Stimulated activated CD8-positive, alpha-beta memory T cell treated with anti-CD3 and anti-CD28 coated beads, Interleukin-4, amount 100 ng/mL, for 4 hours (primary cell): ENCODE results near the gene NCAN.

ENCODE experiments used
- DNase-seq, 2 donors: peaks; one replicate each; pipeline ENCODE4 v3.0.0-alpha.2; 2020; ENCODE audit warnings: low read depth in 2 of 2, low spot score in 1 of 2

NCAN gene

DNA sequence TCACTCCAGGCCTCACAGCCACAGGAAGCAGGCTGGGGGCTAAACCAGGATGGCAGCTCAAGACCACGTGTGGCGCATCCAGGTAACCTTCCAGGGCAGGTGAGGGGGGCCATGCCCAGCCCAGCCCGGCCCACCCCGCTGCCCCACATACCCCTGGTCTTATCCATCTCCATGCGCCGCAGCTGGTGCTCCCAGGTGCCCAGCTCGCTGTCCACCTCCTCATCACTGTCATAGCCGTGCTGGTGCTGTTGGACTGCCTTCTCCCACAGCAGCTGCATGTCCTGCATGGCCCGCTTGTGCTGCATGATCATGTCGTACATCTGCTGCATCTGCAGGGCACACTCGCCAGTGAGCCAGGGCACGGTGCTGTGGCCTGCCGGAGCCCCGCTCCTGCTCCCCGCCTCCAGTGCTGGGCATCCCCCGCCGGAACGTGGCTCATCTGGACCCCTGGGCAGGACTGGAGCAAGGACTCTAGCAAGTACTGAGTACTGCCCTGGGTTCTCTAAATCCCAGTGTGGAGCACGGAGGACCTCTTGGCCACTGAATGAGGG lies 67.4 kb downstream of the NCAN start:
- DNase-seq: no peak

DNA sequence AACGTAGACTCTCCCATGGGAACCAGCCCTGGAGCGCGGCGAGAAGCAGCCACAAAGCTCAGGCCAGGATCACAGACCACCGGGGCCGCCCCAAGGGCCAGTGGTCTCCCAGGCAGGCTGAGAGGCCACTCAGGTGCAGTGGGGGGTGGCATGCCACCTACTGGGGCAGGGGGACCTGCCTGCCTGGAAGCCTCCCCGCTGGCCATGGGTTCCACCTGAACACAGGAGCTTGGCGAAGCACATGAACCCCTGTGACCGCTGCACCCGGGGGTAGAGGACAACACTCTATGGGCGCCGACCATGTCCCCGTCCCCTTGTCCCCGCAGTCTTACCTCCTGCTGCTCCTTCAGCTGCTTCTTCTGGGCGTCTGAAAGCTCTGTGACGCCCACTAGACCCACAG lies 68.1 kb downstream of the NCAN start:
- DNase-seq: no peak

DNA sequence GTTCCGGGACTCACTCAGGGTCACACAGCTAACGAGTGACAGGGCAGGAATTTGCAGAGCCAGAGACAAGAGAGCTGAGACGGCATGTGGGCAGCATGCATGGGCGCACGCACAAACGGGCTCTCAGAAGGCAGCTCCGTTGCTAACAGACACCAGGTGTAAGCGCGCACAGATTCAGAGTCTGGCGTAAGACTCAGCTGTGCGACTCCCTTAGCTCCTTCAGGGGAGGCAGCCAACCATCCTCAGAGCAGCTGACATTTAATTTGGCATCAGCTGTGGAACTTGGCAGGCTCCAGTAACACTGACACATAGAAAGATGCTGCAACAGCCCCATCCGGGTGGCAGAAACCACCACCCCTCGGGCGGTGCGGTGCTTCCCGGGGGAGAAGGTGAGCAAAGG lies 68.8 kb downstream of the NCAN start:
- DNase-seq: no peak

DNA sequence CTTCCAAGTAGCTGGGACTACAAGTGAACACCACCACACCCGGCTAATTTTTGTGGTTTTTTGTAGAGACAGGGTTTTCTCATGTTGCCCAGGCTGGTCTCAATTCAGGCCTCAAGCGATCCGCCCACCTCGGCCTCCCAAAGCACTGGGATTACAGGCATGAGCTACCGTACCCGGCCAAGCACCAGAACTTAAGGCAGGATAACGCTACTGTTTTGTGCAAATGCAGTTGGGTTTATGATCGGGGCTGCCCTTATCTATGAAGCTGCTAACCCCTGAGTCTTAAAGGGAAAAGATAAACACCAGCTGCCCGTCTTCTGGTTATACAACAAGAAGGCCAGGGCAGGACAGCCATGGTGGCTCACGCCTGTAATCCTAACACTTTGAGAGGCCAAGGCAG lies 73.9 kb downstream of the NCAN start:
- no peak for DNase-seq

DNA sequence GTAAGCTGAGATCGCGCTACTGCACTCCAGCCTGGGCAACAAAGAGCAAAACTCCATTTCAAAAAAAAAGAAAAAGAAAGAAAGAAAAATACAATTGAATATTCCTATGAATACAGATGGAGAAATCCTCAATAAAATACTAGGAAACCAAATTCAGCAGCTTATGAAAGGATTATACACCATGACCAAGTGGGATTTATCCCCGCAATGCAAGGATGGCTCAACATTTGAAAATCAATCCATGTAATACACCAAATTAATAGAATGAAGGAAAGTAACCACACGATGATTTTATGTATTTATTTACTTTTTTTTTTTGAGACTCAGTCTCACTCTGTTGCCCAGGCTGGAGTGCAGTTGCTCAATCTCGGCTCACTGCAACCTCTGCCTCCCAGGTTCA lies 80.8 kb downstream of the NCAN start:
- DNase-seq: no peak

DNA sequence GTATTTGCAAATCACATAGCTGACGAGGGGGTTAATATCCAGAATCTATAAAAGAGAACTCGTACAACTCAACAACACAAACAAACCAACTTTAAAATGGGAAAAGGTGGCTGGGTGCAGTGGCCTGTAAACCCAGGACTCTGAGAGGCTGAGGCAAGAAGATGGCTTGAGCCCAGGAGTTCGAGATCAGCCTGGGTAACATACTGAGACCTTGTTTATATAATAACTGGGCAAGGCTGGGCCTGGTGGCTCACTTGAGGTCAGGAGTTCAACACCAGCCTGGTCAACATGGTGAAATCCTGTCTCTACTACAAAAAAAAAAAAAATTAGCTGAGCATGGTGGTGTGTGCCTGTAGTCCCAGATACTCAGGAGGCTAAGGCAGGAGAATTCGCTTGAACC lies 83.2 kb downstream of the NCAN start:
- no peak for DNase-seq

DNA sequence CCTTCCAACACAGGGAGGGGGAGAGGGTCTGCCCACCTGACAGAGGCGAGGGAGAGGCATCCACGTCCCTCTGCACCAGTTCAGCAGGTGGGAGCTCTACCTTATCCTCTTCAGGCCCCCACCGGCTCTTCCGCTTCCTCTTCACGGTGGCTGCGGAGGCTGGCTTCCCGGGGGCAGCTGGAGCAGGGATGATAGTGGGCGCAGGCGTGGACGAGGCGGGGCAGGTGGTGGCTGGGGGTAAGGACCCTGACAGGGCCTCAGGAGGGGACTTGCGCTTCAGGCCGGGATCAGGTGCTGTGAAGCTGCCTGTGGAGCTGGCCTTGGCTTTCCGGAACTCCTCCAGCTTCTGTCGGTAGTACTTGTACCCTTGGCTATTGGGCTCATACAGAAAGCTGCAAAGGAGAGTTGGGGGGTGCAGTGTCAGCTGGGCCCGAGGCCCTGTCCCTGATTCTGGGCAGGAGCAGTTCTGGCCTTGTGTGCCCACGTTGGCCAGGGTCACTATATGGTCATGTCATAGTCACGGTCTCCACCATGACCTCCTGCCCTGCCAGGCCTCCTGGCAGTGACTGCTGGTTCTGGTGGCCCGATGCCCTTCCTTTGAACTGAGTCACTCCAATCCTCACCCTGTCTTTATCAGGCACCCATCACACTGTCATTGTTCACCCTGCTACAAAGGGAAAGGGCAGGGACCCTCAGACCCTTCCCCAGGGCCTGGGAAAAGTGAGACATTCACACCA lies 85.4 kb downstream of the NCAN start:
- no peak for DNase-seq

DNA sequence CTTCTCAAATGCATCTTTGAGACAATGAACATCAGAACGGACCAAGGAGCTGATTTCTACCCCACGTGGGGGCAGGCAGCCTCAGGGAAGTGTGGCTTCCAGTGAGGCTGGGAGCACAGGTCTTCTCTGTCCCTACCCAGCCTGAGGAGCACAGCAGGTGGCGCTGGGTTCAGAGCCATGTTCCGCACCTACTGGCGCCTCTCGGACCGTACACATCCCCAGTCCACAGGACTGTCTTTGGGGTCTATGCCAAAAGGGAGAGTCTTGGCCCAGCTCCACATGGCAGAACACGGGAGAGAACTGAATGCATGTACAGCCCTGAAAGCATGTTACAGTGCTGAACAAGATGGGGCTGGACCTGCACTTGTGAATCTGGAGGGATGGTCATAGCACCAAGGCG lies 86.0 kb downstream of the NCAN start:
- no peak for DNase-seq

DNA sequence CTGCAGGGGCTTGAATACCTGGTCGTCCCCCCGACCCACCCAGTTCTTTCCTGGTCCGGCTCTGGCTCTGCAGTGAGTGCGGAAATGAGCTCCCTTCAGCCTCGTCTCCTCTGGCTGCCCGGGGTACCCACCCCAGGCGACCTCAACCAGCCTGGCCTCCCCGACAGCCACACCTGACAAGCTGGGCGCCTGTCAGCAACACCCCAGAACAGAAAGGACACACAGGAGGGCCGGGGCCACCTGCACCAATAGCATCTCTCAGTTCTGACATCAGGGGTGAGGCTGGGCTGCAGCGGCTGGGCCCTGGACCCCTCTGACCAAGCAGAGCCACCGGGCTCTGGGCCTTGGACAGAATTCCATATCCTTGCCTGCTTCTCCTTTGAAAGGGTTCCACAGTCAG lies 88.9 kb downstream of the NCAN start:
- no peak for DNase-seq
